ENCODE results near the gene CCT4.
A peak's percentile ranks its signal among the peaks of the same experiment; 100 is the strongest.
"Not testable (repeated sequence)": the region's sequence is repeated elsewhere in the genome, so short reads cannot be mapped to it uniquely, and the experiment has no call there.

Gene CCT4

GRCh38 chr2:61878761-61879160 lies 9.7 kb downstream of the CCT4 start:
- peaks cover 95% of the 10 kb centered on the region for H3K36me3 ChIP-seq (ENCODE audit: insufficient read depth, insufficient read length, low read length)
- no peak overlapping the region for H3K9ac ChIP-seq (ENCODE audit: insufficient read length, low read depth)
- H3K9me3 ChIP-seq (ENCODE audit: insufficient read depth, low read length): no peaks in the 10 kb centered on the region
- H3K27me3 ChIP-seq (ENCODE audit: insufficient read depth, insufficient read length): no peaks in the 10 kb centered on the region
- H3K4me3 ChIP-seq (ENCODE audit: insufficient read length, low read depth): no peak overlapping the region
- no peak for DNase-seq (ENCODE audit: low read depth, low spot score)
- H3K4me1 ChIP-seq (ENCODE audit: insufficient read depth, insufficient read length): no peaks in the 10 kb centered on the region
- no peak for TF ChIP-seq SUZ12 (IDR thresholded peaks at IDR 0.05; ENCODE audit: extremely low read depth, insufficient read depth, insufficient read length)
- no peak for TF ChIP-seq ZNF274 (IDR thresholded peaks at IDR 0.05; ENCODE audit: low read depth, low read length)
- no peak for TF ChIP-seq YY1 (IDR thresholded peaks at IDR 0.05; ENCODE audit: insufficient read depth, insufficient read length)

- Histone ChIP-seq H3K27me3 (ENCODE audit: insufficient read depth, insufficient read length) (no peaks in the 10 kb centered on the region), H3K9ac (ENCODE audit: insufficient read length, low read depth) (no peak overlapping the region), H3K36me3 (ENCODE audit: insufficient read depth, insufficient read length, low read length) (peaks cover 93% of the 10 kb centered on the region), H3K4me3 (ENCODE audit: insufficient read length, low read depth) (no peak overlapping the region), H3K9me3 (ENCODE audit: insufficient read depth, low read length) (no peaks in the 10 kb centered on the region), H3K4me1 (ENCODE audit: insufficient read depth, insufficient read length) (no peaks in the 10 kb centered on the region)
- no peak for TF ChIP-seq YY1 (IDR thresholded peaks at IDR 0.05; ENCODE audit: insufficient read depth, insufficient read length)
- no peak for TF ChIP-seq SUZ12 (IDR thresholded peaks at IDR 0.05; ENCODE audit: extremely low read depth, insufficient read depth, insufficient read length)
- TF ChIP-seq ZNF274 (IDR thresholded peaks at IDR 0.05; ENCODE audit: low read depth, low read length): no peak
- no peak for DNase-seq (ENCODE audit: low read depth, low spot score)
Observed at GRCh38 chr2:61877571-61878245, 10.7 kb downstream of the CCT4 start.

GRCh38 chr2:61876400-61876799 lies 12.1 kb downstream of the CCT4 start:
- H3K9me3 ChIP-seq (ENCODE audit: insufficient read depth, low read length): no peaks in the 10 kb centered on the region
- peaks cover 92% of the 10 kb centered on the region for H3K36me3 ChIP-seq (ENCODE audit: insufficient read depth, insufficient read length, low read length)
- no peaks in the 10 kb centered on the region for H3K27me3 ChIP-seq (ENCODE audit: insufficient read depth, insufficient read length)
- no peak overlapping the region for H3K4me3 ChIP-seq (ENCODE audit: insufficient read length, low read depth)
- H3K9ac ChIP-seq (ENCODE audit: insufficient read length, low read depth): no peak overlapping the region
- TF ChIP-seq SUZ12 (IDR thresholded peaks at IDR 0.05; ENCODE audit: extremely low read depth, insufficient read depth, insufficient read length) (no peak), YY1 (IDR thresholded peaks at IDR 0.05; ENCODE audit: insufficient read depth, insufficient read length) (no peak), ZNF274 (IDR thresholded peaks at IDR 0.05; ENCODE audit: low read depth, low read length) (no peak)
- DNase-seq (ENCODE audit: low read depth, low spot score): no peak
- no peaks in the 10 kb centered on the region for H3K4me1 ChIP-seq (ENCODE audit: insufficient read depth, insufficient read length)

- H3K27me3 ChIP-seq (ENCODE audit: insufficient read depth, insufficient read length); H3K9me3 ChIP-seq (ENCODE audit: insufficient read depth, low read length); H3K4me1 ChIP-seq (ENCODE audit: insufficient read depth, insufficient read length); DNase-seq (ENCODE audit: low read depth, low spot score); H3K4me3 ChIP-seq (ENCODE audit: insufficient read length, low read depth); H3K9ac ChIP-seq (ENCODE audit: insufficient read length, low read depth): not testable (repeated sequence)
- H3K36me3 ChIP-seq (ENCODE audit: insufficient read depth, insufficient read length, low read length): peaks cover 66% of the 10 kb centered on the region
Observed at GRCh38 chr2:61866482-61867089, 21.9 kb downstream of the CCT4 start.

- Histone ChIP-seq H3K4me1 (ENCODE audit: insufficient read depth, insufficient read length) (no peaks in the 10 kb centered on the region), H3K27me3 (ENCODE audit: insufficient read depth, insufficient read length) (no peaks in the 10 kb centered on the region), H3K4me3 (ENCODE audit: insufficient read length, low read depth) (no peak overlapping the region), H3K9me3 (ENCODE audit: insufficient read depth, low read length) (no peaks in the 10 kb centered on the region), H3K9ac (ENCODE audit: insufficient read length, low read depth) (no peak overlapping the region), H3K36me3 (ENCODE audit: insufficient read depth, insufficient read length, low read length) (peaks cover 36% of the 10 kb centered on the region)
- TF ChIP-seq SUZ12 (IDR thresholded peaks at IDR 0.05; ENCODE audit: extremely low read depth, insufficient read depth, insufficient read length) (no peak), YY1 (IDR thresholded peaks at IDR 0.05; ENCODE audit: insufficient read depth, insufficient read length) (no peak), ZNF274 (IDR thresholded peaks at IDR 0.05; ENCODE audit: low read depth, low read length) (no peak)
- DNase-seq (ENCODE audit: low read depth, low spot score): no peak
Observed at GRCh38 chr2:61862085-61862484, 26.4 kb downstream of the CCT4 start.

GRCh38 chr2:61857224-61857623 lies 31.2 kb downstream of the CCT4 start:
- no peak for TF ChIP-seq SUZ12 (IDR thresholded peaks at IDR 0.05; ENCODE audit: extremely low read depth, insufficient read depth, insufficient read length)
- TF ChIP-seq YY1 (IDR thresholded peaks at IDR 0.05; ENCODE audit: insufficient read depth, insufficient read length): no peak
- no peak for TF ChIP-seq ZNF274 (IDR thresholded peaks at IDR 0.05; ENCODE audit: low read depth, low read length)
- Histone ChIP-seq H3K9me3 (ENCODE audit: insufficient read depth, low read length) (no peaks in the 10 kb centered on the region), H3K4me3 (ENCODE audit: insufficient read length, low read depth) (no peak overlapping the region), H3K27me3 (ENCODE audit: insufficient read depth, insufficient read length) (no peaks in the 10 kb centered on the region), H3K4me1 (ENCODE audit: insufficient read depth, insufficient read length) (no peaks in the 10 kb centered on the region), H3K36me3 (ENCODE audit: insufficient read depth, insufficient read length, low read length) (peaks cover 5% of the 10 kb centered on the region), H3K9ac (ENCODE audit: insufficient read length, low read depth) (no peak overlapping the region)
- DNase-seq (ENCODE audit: low read depth, low spot score): no peak

- H3K4me3 ChIP-seq (ENCODE audit: insufficient read length, low read depth): peak overlapping the region; percentile 53
Observed at GRCh38 chr2:61855318-61855613, 33.2 kb downstream of the CCT4 start.

More at GRCh38 chr2:61855318-61855613, 33.2 kb downstream of the CCT4 start:
- no peaks in the 10 kb centered on the region for H3K9me3 ChIP-seq (ENCODE audit: insufficient read depth, low read length)
- H3K36me3 ChIP-seq (ENCODE audit: insufficient read depth, insufficient read length, low read length): peaks cover 5% of the 10 kb centered on the region
- H3K9ac ChIP-seq (ENCODE audit: insufficient read length, low read depth): peak overlapping the region; percentile 73
- no peak for DNase-seq (ENCODE audit: low read depth, low spot score)
- no peak for TF ChIP-seq YY1 (IDR thresholded peaks at IDR 0.05; ENCODE audit: insufficient read depth, insufficient read length)
- no peak for TF ChIP-seq ZNF274 (IDR thresholded peaks at IDR 0.05; ENCODE audit: low read depth, low read length)
- TF ChIP-seq SUZ12 (IDR thresholded peaks at IDR 0.05; ENCODE audit: extremely low read depth, insufficient read depth, insufficient read length): no peak
- H3K4me1 ChIP-seq (ENCODE audit: insufficient read depth, insufficient read length): no peaks in the 10 kb centered on the region
- H3K27me3 ChIP-seq (ENCODE audit: insufficient read depth, insufficient read length): no peaks in the 10 kb centered on the region

All from NT2/D1 (cell line).